OCI-LY3 (cell line): Measurements from ENCODE around the gene FAM50B.

Source experiments
- H2AFZ ChIP-seq: fragments of 200-600, 300-600 bp; shearing (Covaris generic); 2 replicates; pipeline ENCODE4 v1.6.0; 2014; ENCODE audit warnings: antibody characterized with exemption, low read depth, low read length
- H3K27ac ChIP-seq: fragments of 200-600, 300-600 bp; sonication (generic); 2 replicates; pipeline ENCODE4 v1.5.1; 2014; ENCODE audit warnings: mild to moderate bottlenecking, low read length, moderate library complexity, mixed read lengths
- H3K27me3 ChIP-seq: fragments of 200-600, 300-600 bp; sonication (generic); 2 replicates; pipeline ENCODE4 v1.6.1; 2014; ENCODE audit warnings: low read depth, low read length, mixed read lengths
- H3K36me3 ChIP-seq: fragments of 200-600, 300-600 bp; sonication (generic); replicated peaks from 2 replicates; pipeline ENCODE3; 2014; ENCODE audit warnings: low read depth, low read length, mixed read lengths
- H3K4me1 ChIP-seq: fragments of 300-600, 200-600 bp; sonication (generic); 2 replicates; pipeline ENCODE4 v1.6.1; 2014; ENCODE audit warnings: low read length, mixed read lengths
- H3K4me2 ChIP-seq: fragments of 200-600, 300-600 bp; sonication (generic); 2 replicates; pipeline ENCODE4 v1.6.1; 2014; ENCODE audit warnings: low read length, mixed read lengths
- H3K4me3 ChIP-seq: fragments of 300-600, 200-600 bp; sonication (generic); 2 replicates; pipeline ENCODE4 v1.5.1; 2014; ENCODE audit warnings: antibody characterized with exemption, mild to moderate bottlenecking, low read length, moderate library complexity
- H3K79me2 ChIP-seq: fragments of 300-600, 200-600 bp; shearing (Covaris generic); 2 replicates; pipeline ENCODE4 v1.6.1; 2014; ENCODE audit warnings: mild to moderate bottlenecking, low read length, mixed read lengths
- H3K9ac ChIP-seq: fragments of 300-600, 200-600 bp; shearing (Covaris generic); 2 replicates; pipeline ENCODE4 v1.6.0; 2014; ENCODE audit warnings: mild to moderate bottlenecking, low read length, moderate library complexity
- H3K9me3 ChIP-seq: fragments of 200-600, 300-600 bp; shearing (Covaris generic); 2 replicates; pipeline ENCODE4 v1.6.1; 2014; ENCODE audit warnings: low read length, mixed read lengths; ENCODE audit not compliant: insufficient read depth
- H4K20me1 ChIP-seq: fragments of 200-600, 300-600 bp; sonication (generic); 2 replicates; pipeline ENCODE4 v1.6.1; 2016; ENCODE audit warnings: low read length, mixed read lengths; ENCODE audit not compliant: insufficient read depth
- CTCF ChIP-seq: fragments of 200-600, 300-600 bp; sonication (generic); IDR thresholded peaks from 2 replicates; pipeline ENCODE4 v1.5.1; 2014; ENCODE audit warnings: antibody characterized with exemption, low read length, low read depth
- EZH2phosphoT487 ChIP-seq: fragments of 200-600 bp; shearing (Covaris generic); IDR thresholded peaks from 2 replicates; pipeline ENCODE4 v1.6.1; 2018; ENCODE audit warnings: antibody characterized with exemption, mixed run types, low read depth

Gene FAM50B

GRCh38 chr6:3874069-3874468 is 24.9 kb downstream of the FAM50B start:
- TF ChIP-seq EZH2phosphoT487 (no peak), CTCF (no peak)
- Histone ChIP-seq H4K20me1 (no peaks in the 10 kb centered on the region), H2AFZ (no peak overlapping the region), H3K27ac (no peak overlapping the region), H3K9ac (no peak overlapping the region), H3K4me3 (no peak overlapping the region), H3K4me1 (peaks cover 8% of the 10 kb centered on the region), H3K79me2 (no peaks in the 10 kb centered on the region), H3K36me3 (no peaks in the 10 kb centered on the region), H3K27me3 (no peaks in the 10 kb centered on the region; the same call in none of the 2 replicates), H3K4me2 (no peak overlapping the region), H3K9me3 (no peaks in the 10 kb centered on the region)

GRCh38 chr6:3875486-3875885 is 26.3 kb downstream of the FAM50B start:
- no peaks in the 10 kb centered on the region for H3K36me3 ChIP-seq
- H3K4me3 ChIP-seq = no peak overlapping the region
- H3K4me2 ChIP-seq = no peak overlapping the region
- no peak overlapping the region for H3K9ac ChIP-seq
- no peak overlapping the region for H3K27ac ChIP-seq
- TF ChIP-seq EZH2phosphoT487 (no peak), CTCF (no peak)
- no peaks in the 10 kb centered on the region for H3K4me1 ChIP-seq
- no peaks in the 10 kb centered on the region for H4K20me1 ChIP-seq
- H3K9me3 ChIP-seq = no peaks in the 10 kb centered on the region
- H3K79me2 ChIP-seq = no peaks in the 10 kb centered on the region
- no peak overlapping the region for H2AFZ ChIP-seq
- no peaks in the 10 kb centered on the region; the same call in none of the 2 replicates for H3K27me3 ChIP-seq

- Histone ChIP-seq H3K4me1 (no peaks in the 10 kb centered on the region), H2AFZ (no peak overlapping the region), H3K79me2 (no peaks in the 10 kb centered on the region), H3K27me3 (no peaks in the 10 kb centered on the region; the same call in none of the 2 replicates), H4K20me1 (no peaks in the 10 kb centered on the region), H3K27ac (no peak overlapping the region), H3K4me2 (no peak overlapping the region), H3K9ac (no peak overlapping the region), H3K4me3 (no peak overlapping the region), H3K36me3 (no peaks in the 10 kb centered on the region), H3K9me3 (no peaks in the 10 kb centered on the region)
- TF ChIP-seq EZH2phosphoT487 (no peak), CTCF (no peak)
Observed at GRCh38 chr6:3876101-3876500, 26.9 kb downstream of the FAM50B start.

- no peak overlapping the region for H3K9ac ChIP-seq
- no peaks in the 10 kb centered on the region; the same call in none of the 2 replicates for H3K27me3 ChIP-seq
- TF ChIP-seq CTCF = no peak
- TF ChIP-seq EZH2phosphoT487 = no peak
- no peak overlapping the region for H3K4me2 ChIP-seq
- no peaks in the 10 kb centered on the region for H3K4me1 ChIP-seq
- no peaks in the 10 kb centered on the region for H3K79me2 ChIP-seq
- no peaks in the 10 kb centered on the region for H3K9me3 ChIP-seq
- no peak overlapping the region for H2AFZ ChIP-seq
- H3K4me3 ChIP-seq = no peak overlapping the region
- H3K36me3 ChIP-seq = no peaks in the 10 kb centered on the region
- H3K27ac ChIP-seq = no peak overlapping the region
- H4K20me1 ChIP-seq = no peaks in the 10 kb centered on the region
Observed at GRCh38 chr6:3876866-3877265, 27.7 kb downstream of the FAM50B start.
